HepG2 (cell line): ENCODE measurements around the gene KRT79. TPM values are rescaled to one million over a fixed set of nuclear protein-coding genes. Genes with fewer than 3 reads are reported as not detected.

Source experiments
- ATAC-seq: fragments of 200-7000 bp; cut with Tn5 transposase; 3 replicates; pipeline ENCODE4 v1.9.1; 2020; ENCODE audit warnings: mild to moderate bottlenecking, moderate library complexity
- BruUV-seq: library from RNA; stranded (reverse); fragments of 400-500 nt; replicated peaks from 2 replicates; lab custom pipeline; 2021; lab: Mats Ljungman, UMichigan
- CTCF ChIA-PET: fragments of 300-600 bp; formaldehyde crosslinking; extraction: SDS; loops from one replicate; lab custom pipeline; 2021; ENCODE audit warnings: low total read pairs, inconsistent platforms, low intra/inter-chr PET ratio; lab: Yijun Ruan, JAX
- POLR2A ChIA-PET: fragments of 350-600 bp; sonication (Branson Sonifier 250); formaldehyde crosslinking; loops from one replicate; lab custom pipeline; 2020; ENCODE audit warnings: antibody characterized with exemption, inconsistent platforms; lab: Yijun Ruan, JAX
- DNase-seq: peaks from one replicate; pipeline ENCODE4 v3.0.0-alpha.2; 2015; ENCODE audit warnings: low spot score
- FAIRE-seq: peaks from 3 replicates; lab custom pipeline; 2011; peaks lifted over from hg19 to GRCh38; lab: Jason Lieb, UNC
- H2AFZ ChIP-seq: one replicate; pipeline ENCODE4 v1.6.1; 2011; ENCODE audit warnings: low read length, inconsistent platforms
- H3K27ac ChIP-seq: fragments of 300-600 bp; 3 replicates; pipeline ENCODE4 v1.8.0; 2011; ENCODE audit warnings: mixed run types, mild to moderate bottlenecking, mixed read lengths, low read length, inconsistent platforms; ENCODE audit not compliant: insufficient read depth; ENCODE audit errors: extremely low read length
- H3K27me3 ChIP-seq, 2 experiments: fragments of 200-600 bp in 1 of 2; 2 replicates in 1 of 2; 3 replicates in 1 of 2; pipeline versions ENCODE4 v1.6.0 to v1.8.0; 2011; ENCODE audit warnings: low read length in 2 of 2, mild to moderate bottlenecking in 2 of 2, moderate library complexity in 2 of 2, inconsistent platforms in 1 of 2; ENCODE audit not compliant: insufficient read depth in 2 of 2, control insufficient read depth in 1 of 2
- H3K36me3 ChIP-seq, 2 experiments: fragments of 200-600 bp in 1 of 2; replicated peaks in 1 of 2; 2 replicates in 1 of 2; 3 replicates in 1 of 2; pipeline versions ENCODE4 v1.5.1 to v1.8.0; 2011; ENCODE audit warnings: low read length in 2 of 2, inconsistent platforms in 1 of 2; ENCODE audit not compliant: insufficient read depth in 2 of 2, control insufficient read depth in 1 of 2
- H3K4me1 ChIP-seq: 2 replicates; pipeline ENCODE4 v1.5.1; 2012; ENCODE audit warnings: low read length, inconsistent platforms; ENCODE audit not compliant: insufficient read depth
- H3K4me2 ChIP-seq: 2 replicates; pipeline ENCODE4 v1.6.0; 2011; ENCODE audit warnings: low read depth, low read length, inconsistent platforms
- H3K4me3 ChIP-seq, 3 experiments: fragments of 200-600 bp in 1 of 3; sonication (generic), shearing (Covaris generic) in 1 of 3; replicated peaks in 1 of 3; 2 replicates each; pipeline ENCODE4 v1.5.1; 2011 to 2016; ENCODE audit warnings: low read length in 3 of 3, inconsistent platforms in 2 of 3, low read depth in 2 of 3, mild to moderate bottlenecking in 2 of 3, control low read depth in 1 of 3, mixed read lengths in 1 of 3; ENCODE audit not compliant: insufficient read depth in 1 of 3
- H3K79me2 ChIP-seq: one replicate; pipeline ENCODE4 v1.6.1; 2011; ENCODE audit warnings: low read length, inconsistent platforms; ENCODE audit not compliant: insufficient read depth
- H3K9ac ChIP-seq: 2 replicates; pipeline ENCODE4 v1.6.0; 2011; ENCODE audit warnings: mild to moderate bottlenecking, low read depth, low read length, inconsistent platforms; ENCODE audit not compliant: insufficient read depth
- H3K9me3 ChIP-seq: 2 replicates; pipeline ENCODE4 v1.5.1; 2012; ENCODE audit warnings: mild to moderate bottlenecking, low read length
- H4K20me1 ChIP-seq: 2 replicates; pipeline ENCODE4 v1.6.0; 2011; ENCODE audit warnings: inconsistent platforms, mild to moderate bottlenecking, low read length, moderate library complexity; ENCODE audit not compliant: insufficient read depth
- NBN ChIP-seq: fragments of 450-650 bp; conservative IDR thresholded peaks from 2 replicates; pipeline ENCODE4 v1.6.1; 2017
- NFYC ChIP-seq: IDR thresholded peaks from 2 replicates; pipeline ENCODE4 v1.6.1; 2016; ENCODE audit warnings: missing genetic modification reagents, missing compliant biosample characterization
- PCBP2 ChIP-seq: fragments of 200-400 bp; formaldehyde crosslinking; optimal IDR thresholded peaks from 2 replicates; pipeline ENCODE3; 2018; ENCODE audit warnings: low read length, low read depth; ENCODE audit not compliant: poor library complexity, severe bottlenecking
- PHF21A ChIP-seq: sonication (generic); formaldehyde crosslinking; IDR thresholded peaks from 2 replicates; pipeline ENCODE4 v1.5.0; 2020; ENCODE audit warnings: mild to moderate bottlenecking, missing genetic modification reagents
- TCF12 ChIP-seq, 2 experiments: fragments of 450-650 bp in 1 of 2; sonication (generic) in 1 of 2; formaldehyde crosslinking in 1 of 2; IDR thresholded peaks; 2 replicates each; pipeline versions ENCODE4 v1.6.1 to v1.8.0; 2017 to 2022; ENCODE audit warnings: antibody characterized with exemption in 1 of 2, mild to moderate bottlenecking in 1 of 2, missing genetic modification reagents in 1 of 2, moderate library complexity in 1 of 2
- TMF1 ChIP-seq: sonication (generic); formaldehyde crosslinking; IDR thresholded peaks from 2 replicates; pipeline ENCODE4 v1.8.1; 2022; ENCODE audit warnings: low read depth, missing genetic modification reagents
- ZEB1 ChIP-seq: IDR thresholded peaks from 2 replicates; pipeline ENCODE4 v1.6.1; 2012; ENCODE audit warnings: mild to moderate bottlenecking, low read depth, inconsistent platforms; ENCODE audit not compliant: insufficient replicate concordance
- ZNF292 ChIP-seq: sonication (generic); formaldehyde crosslinking; IDR thresholded peaks from 2 replicates; pipeline ENCODE4 v1.8.1; 2022; ENCODE audit warnings: mild to moderate bottlenecking, low read depth, missing genetic modification reagents, borderline replicate concordance
- ZXDC ChIP-seq: sonication (generic); formaldehyde crosslinking; IDR thresholded peaks from 2 replicates; pipeline ENCODE4 v1.5.0; 2020; ENCODE audit warnings: mild to moderate bottlenecking, missing genetic modification reagents
- WGBS: methylation state at CpG from one replicate; pipeline ENCODE4 v1.1.6; 2017; ENCODE audit warnings: low lambda C conversion rate; 5-methylcytosine and 5-hydroxymethylcytosine counted together
- in situ Hi-C: cut with HindIII; loops from 2 replicates; pipeline ENCODE4 v1.10.0; 2017; ENCODE audit warnings: low pct_unique_long_range_greater_than_20kb; ENCODE audit not compliant: extremely low pct_ligation_motif_present
- intact Hi-C: fragments of 100-400 bp; cut with micrococcal nuclease; formaldehyde crosslinking; loops from one replicate; pipeline ENCODE4 v1.10.0; 2022; ENCODE audit not compliant: unreplicated experiment
- polyA plus RNA-seq, 8 experiments: library from polyadenylated mRNA; depleted of rRNA in 3 of 8; stranded (reverse) in 7 of 8; unstranded in 1 of 8; fragments of >200 nt; fragmentation: Illumina TruSeq in 4 of 8; extraction: Trizol in 4 of 8; gene quantifications; 2 replicates each; pipeline versions ENCODE4 v1.2.1 to v1.2.3, GENCODE V29; 2011 to 2016; ENCODE audit warnings: low read depth in 4 of 8, missing spikeins in 1 of 8, mixed read lengths in 1 of 8; ENCODE audit not compliant: insufficient read depth in 1 of 8
- total RNA-seq, 5 experiments: library from RNA; depleted of rRNA; stranded (reverse); fragments of >200 nt; fragmentation: Illumina TruSeq; extraction: Trizol; gene quantifications; 2 replicates each; pipeline ENCODE4 v1.2.3, GENCODE V29; 2016; ENCODE audit warnings: low read depth in 1 of 5

KRT79 gene
- total and polyA plus RNA-seq, 2 of the 13 experiments (the other 11 are each of a cell fraction or from before 2014, with no cell fraction given) = 0.09 TPM; not detected in 1

GRCh38 chr12:52821071-52821730 lies 12.9 kb downstream of the KRT79 start:
- Histone ChIP-seq H3K9me3 (no peaks in the 10 kb centered on the region), H4K20me1 (no peaks in the 10 kb centered on the region), H2AFZ (no peak overlapping the region), H3K27me3 (peaks cover 5 to 52% of the 10 kb centered on the region in 2 experiments; a peak in 4 of 5 replicates), H3K4me2 (no peak overlapping the region), H3K27ac (no peak overlapping the region), H3K9ac (no peak overlapping the region), H3K36me3 (no peaks in the 10 kb centered on the region), H3K79me2 (no peaks in the 10 kb centered on the region), H3K4me1 (no peaks in the 10 kb centered on the region), H3K4me3 (no peak overlapping the region)
- POLR2A ChIA-PET = no interaction called here
- in situ Hi-C loops (no loop called here), intact Hi-C loops (no loop called here)
- no TSS peak for BruUV-seq
- TF ChIP-seq ZXDC (CRISPR knock-in tag) = no peak
- no peak for TF ChIP-seq PHF21A (CRISPR knock-in tag)
- TF ChIP-seq NBN = no peak
- no peak for TF ChIP-seq ZNF292 (CRISPR knock-in tag)
- no peak for TF ChIP-seq PCBP2
- no peak for TF ChIP-seq ZEB1
- TF ChIP-seq TMF1 (CRISPR knock-in tag) = no peak
- no peak for TF ChIP-seq NFYC
- TF ChIP-seq TCF12 (IDR thresholded peaks at IDR 0.05) = no peak
- TF ChIP-seq TCF12 (CRISPR knock-in tag; IDR thresholded peaks at IDR 0.05) = no peak
- no peak for FAIRE-seq
- WGBS = 10% methylated on average over 4 of the region's 4 CpGs
- no peak for ATAC-seq
- CTCF ChIA-PET = no interaction called here
- DNase-seq = no peak
